Measurements from ENCODE around the gene TMPRSS2.

DNA sequence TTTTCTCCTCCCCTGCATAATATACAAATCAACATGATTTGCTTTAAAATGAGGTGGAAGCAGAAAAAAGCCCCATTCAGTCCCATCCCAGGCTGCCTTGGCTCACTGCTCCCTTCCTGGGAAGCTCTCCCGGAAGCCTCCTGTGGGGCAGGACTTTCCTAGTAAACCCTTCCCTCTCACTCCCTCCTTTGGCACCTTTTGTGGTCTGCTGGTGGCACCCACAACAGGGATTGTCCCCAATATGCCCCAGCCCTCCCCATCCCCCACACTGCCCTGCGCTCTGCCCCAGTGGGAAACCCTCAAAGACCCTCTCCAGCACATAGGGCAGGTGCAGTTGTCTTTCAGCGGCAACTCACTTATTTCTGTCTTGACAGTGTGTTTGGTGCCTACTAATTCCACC lies 1.8 kb upstream of the TMPRSS2 start:
- TF ChIP-seq, protein P1, sequence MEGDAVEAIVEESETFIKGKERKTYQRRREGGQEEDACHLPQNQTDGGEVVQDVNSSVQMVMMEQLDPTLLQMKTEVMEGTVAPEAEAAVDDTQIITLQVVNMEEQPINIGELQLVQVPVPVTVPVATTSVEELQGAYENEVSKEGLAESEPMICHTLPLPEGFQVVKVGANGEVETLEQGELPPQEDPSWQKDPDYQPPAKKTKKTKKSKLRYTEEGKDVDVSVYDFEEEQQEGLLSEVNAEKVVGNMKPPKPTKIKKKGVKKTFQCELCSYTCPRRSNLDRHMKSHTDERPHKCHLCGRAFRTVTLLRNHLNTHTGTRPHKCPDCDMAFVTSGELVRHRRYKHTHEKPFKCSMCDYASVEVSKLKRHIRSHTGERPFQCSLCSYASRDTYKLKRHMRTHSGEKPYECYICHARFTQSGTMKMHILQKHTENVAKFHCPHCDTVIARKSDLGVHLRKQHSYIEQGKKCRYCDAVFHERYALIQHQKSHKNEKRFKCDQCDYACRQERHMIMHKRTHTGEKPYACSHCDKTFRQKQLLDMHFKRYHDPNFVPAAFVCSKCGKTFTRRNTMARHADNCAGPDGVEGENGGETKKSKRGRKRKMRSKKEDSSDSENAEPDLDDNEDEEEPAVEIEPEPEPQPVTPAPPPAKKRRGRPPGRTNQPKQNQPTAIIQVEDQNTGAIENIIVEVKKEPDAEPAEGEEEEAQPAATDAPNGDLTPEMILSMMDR (IDR thresholded peaks at IDR 0.05) = no peak
- no peak for TF ChIP-seq EZH2 (IDR thresholded peaks at IDR 0.05; ENCODE audit: borderline replicate concordance, insufficient read depth, low read depth, low read length, poor library complexity, severe bottlenecking)

All from B cell (primary cell).